ENCODE measurements around the gene FLVCR2. TPM values are rescaled to one million over a fixed set of nuclear protein-coding genes. Genes with fewer than 3 reads are reported as not detected.

The FLVCR2 gene
- total RNA-seq, 1 donor from 2014 or later = 9.5 TPM

DNA sequence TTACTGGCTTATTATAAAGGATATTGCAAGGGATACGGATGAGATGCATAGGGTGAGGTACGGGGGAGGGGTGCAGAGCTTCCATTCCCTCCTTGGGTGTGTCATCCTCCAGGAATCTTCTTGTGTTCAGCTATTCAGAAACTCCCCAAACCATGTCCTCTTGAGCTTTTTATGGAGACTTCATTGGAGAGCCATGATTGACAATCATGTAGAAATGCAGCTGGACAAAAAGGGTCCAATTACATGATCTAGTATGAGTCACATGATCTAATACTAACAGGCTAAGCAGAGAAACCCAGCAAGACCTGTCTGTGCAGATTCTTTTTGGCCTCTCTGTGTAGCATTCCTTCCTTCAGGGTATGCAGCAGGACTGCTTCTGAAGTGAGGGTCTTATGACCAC lies 23.9 kb upstream of the FLVCR2 start:
- DNase-seq (ENCODE audit: low spot score) = no peak

DNA sequence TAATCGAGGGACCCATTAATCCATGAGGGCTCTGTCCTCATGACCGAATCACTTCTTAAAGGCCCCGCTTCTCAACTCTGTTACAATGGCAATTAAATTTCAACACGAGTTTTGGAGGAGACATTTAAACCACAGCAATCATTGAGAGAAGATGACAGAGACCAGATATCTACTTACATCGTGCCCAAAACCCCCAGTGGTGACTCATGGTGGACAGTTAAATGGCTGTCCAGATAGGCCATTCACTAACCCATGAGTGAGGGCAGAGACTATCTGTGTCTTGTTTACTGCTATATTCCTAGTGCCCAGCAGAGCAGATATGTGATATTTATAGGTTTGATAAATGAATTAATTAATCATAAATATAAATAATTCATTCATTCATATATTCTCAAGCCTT lies 20.0 kb upstream of the FLVCR2 start:
- no peak for DNase-seq (ENCODE audit: low spot score)

DNA sequence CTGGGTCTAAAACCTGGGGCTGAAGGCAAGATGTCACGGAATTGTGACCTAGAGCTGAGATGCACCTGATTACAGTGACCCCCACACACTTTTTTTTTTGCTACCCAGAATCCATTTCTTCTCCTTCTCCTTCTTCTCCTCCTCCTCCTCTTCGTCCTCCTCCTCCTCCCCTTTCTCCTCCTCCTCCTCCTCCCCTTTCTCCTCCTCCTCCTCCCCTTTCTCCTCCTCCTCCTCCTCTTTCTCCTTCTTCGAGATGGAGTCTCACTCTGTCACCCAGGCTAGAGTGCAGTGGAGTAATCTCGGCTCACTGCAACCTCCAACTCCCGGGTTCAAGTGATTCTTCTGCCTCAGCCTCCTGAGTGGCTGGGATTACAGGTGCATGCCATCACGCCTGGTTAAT lies 19.4 kb upstream of the FLVCR2 start:
- no peak for DNase-seq (ENCODE audit: low spot score)

- DNase-seq (ENCODE audit: low spot score) = no peak
These were observed 18.8 kb upstream of the FLVCR2 start for GRCh38 chr14:75559451-75560222.

DNA sequence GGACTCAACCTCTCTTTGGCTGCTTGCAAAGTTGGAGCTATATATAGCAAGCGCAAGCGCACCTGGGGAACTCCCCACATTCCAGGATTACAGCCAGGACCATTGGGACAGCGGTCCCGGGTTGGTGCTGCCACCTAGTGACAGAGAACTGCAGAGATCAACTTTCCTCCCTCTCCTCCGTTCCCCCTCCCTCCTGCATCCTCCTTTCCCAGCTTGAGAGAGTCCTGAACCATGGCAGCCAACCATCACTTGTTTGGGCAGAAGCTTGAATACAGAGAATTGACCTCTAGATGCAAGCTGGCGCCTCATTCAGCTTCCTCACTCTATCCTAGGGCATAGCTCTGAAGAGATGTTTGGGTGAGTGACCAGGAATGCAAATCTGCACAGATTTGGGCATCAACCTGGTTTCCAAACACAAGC lies 17.4 kb upstream of the FLVCR2 start:
- no peak for DNase-seq (ENCODE audit: low spot score)

GRCh38 chr14:75562089-75562488 lies 16.3 kb upstream of the FLVCR2 start:
- no peak for DNase-seq (ENCODE audit: low spot score)

DNA sequence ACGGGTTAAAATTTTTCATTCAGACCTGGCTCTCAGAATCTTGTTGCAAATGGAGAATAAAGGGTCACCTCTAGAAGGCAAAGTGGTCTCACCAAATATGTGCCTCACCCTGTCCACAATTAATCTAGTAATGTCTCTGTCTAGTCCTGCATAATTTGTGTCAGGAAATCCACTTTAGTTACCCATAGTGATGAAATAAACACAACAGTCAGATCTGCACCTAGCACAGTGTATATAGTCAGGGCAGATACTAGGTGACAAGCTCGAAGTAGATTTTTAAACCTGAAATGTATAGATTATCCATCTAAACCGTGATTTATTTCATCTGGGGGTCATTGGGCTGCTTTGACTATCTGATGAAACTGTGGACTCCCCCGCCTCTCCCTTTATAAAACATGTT lies 15.9 kb upstream of the FLVCR2 start:
- no peak for DNase-seq (ENCODE audit: low spot score)

DNA sequence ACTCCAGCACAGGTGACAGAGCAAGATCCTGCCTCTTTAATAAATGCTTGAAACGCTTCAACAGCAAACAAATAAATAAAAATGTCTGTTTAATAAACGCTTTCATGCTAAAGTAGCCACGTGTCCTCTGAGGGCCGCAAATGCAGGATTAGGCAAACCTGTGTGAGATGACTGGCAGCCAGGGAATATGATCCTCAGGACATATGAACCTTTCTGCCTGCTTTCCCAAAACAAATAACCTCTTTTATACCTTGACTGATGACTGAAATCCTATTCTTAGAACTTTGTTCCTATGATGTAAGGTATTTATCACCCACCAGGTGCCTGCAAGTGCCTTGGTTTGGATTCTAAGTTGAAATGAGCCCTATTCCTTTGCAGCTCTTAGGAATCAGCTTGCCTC lies 14.5 kb upstream of the FLVCR2 start:
- DNase-seq (ENCODE audit: low spot score) = no peak

- no peak for DNase-seq (ENCODE audit: low spot score)
These were observed 13.4 kb upstream of the FLVCR2 start for GRCh38 chr14:75565056-75565455.

- DNase-seq (ENCODE audit: low spot score) = no peak
These were observed 12.1 kb upstream of the FLVCR2 start for GRCh38 chr14:75566321-75566720.

DNA sequence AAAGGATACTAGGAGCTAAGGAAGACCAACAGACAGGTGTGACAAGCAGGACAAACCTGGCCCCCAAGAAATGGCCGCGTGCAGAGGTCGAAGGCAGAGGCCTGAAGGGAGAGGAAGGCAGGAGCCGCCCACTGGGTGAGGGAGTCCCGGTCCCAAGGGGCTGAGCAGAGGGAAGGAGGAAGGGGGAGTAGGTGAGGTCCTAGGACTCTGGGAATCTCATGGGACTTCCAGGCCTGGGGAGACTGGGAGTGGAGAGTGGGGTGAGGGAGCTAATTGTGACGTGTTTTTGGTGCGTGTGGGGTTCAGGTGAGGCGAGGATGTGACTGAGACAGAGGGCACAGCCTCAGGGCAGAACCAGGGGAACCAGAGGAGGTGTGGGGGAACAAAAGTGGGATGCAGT lies 11.7 kb upstream of the FLVCR2 start:
- DNase-seq (ENCODE audit: low spot score) = no peak

GRCh38 chr14:75568140-75568539 lies 10.3 kb upstream of the FLVCR2 start:
- DNase-seq (ENCODE audit: low spot score) = no peak

DNA sequence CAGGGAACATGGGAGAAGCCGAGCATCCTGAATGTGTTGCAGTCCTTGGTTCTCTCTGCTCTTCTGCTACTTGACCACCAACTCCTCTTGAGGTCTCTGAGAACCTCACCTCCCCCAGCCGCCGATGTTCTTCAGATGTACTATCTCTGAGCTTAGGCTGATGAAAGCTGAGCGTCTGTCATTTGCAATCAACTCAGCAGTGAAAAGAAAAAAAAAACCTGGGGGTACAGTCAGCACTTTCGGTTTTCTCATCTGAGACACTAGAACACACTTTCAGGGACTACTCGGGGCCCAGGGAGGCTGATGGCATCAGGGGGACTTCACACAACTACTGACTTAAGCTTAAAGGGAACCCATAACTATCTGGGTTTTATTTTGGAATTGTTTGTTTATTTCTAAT lies 9.6 kb upstream of the FLVCR2 start:
- no peak for DNase-seq (ENCODE audit: low spot score)

GRCh38 chr14:75570797-75571196 lies 7.6 kb upstream of the FLVCR2 start:
- no peak for DNase-seq (ENCODE audit: low spot score)

- no peak for DNase-seq (ENCODE audit: low spot score)
These were observed 6.3 kb upstream of the FLVCR2 start for GRCh38 chr14:75572104-75572503.

DNA sequence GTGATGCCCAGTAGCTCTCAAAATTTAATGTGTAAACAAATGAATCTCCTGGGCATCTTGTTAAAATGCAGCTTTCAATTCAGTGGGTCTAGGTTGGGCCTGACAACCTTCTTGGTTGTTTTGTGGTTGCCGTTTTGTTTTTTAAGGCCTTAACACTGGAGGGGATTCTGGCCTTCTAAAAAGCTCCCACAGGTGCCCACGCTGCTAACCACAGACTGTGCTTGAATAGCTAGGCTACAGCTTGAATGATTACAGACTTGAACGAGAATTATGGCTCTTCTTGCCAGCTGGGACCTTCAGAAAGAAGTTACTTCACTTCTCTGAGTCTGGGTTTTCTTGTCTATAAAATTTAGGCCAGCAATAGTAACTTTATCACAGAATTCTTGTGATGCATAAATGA lies 1.3 kb upstream of the FLVCR2 start:
- DNase-seq (ENCODE audit: low spot score) = no peak

- peak; percentile 92 for DNase-seq (ENCODE audit: low spot score)
These were observed 705 bp upstream of the FLVCR2 start for GRCh38 chr14:75577729-75578101.

DNA sequence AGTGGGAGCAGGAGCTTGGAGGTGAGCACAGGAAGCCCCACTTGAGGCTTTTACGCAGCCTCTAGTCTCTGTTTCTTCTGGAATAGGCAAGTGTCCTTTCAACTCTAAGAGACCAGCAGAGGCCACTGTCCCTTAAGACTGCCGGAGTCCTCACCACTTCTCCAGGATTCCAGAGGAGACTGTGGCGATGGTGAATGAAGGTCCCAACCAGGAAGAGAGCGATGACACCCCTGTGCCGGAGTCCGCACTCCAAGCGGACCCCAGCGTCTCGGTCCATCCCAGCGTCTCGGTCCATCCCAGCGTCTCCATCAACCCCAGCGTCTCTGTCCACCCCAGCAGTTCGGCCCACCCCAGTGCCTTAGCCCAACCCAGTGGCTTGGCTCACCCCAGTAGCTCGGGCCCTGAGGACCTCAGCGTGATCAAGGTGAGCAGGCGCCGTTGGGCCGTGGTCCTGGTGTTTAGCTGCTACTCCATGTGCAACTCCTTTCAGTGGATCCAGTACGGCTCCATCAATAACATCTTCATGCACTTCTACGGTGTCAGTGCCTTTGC lies 442 bp downstream of the FLVCR2 start:
- no peak for DNase-seq (ENCODE audit: low spot score)

DNA sequence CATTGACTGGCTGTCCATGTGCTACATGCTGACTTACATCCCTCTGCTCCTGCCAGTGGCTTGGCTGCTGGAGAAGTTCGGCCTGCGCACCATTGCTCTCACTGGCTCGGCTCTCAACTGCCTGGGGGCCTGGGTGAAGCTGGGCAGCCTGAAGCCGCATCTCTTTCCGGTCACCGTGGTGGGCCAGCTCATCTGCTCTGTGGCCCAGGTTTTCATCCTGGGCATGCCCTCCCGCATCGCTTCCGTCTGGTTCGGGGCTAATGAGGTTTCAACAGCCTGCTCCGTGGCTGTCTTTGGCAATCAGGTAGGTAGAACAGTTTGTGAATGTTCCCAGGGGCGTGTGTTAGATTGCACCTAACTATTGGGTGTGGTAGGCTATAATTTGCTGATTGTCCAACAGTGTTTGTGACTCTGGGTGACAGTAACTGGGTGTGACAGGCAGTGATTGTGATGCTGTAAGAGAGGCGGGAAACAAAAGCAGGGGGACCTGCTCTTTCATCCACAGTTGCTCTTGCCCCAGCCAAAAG lies 981 bp downstream of the FLVCR2 start:
- no peak for DNase-seq (ENCODE audit: low spot score)

DNA sequence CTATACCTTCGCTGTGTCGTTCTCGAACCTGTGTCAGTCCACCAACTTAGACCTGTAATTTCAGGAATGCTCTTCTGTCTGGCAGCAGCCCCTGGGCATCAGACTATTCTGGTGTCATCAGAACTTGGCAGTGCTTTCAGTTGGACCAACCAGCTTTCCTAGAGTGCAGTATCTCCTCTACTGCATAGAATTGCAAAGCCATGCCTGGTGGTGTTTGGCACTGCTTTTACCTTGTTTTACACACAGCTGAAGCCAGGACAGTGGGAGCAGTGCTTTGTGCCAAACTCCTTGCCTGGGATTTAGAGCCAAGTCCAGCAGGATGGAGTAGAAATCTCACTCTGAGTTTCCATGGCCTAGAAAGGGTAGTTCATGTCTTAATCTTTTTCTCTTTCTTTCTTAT lies 1.5 kb downstream of the FLVCR2 start:
- no peak for DNase-seq (ENCODE audit: low spot score)

GRCh38 chr14:75587388-75587787 lies 9.0 kb downstream of the FLVCR2 start:
- no peak for DNase-seq (ENCODE audit: low spot score)

DNA sequence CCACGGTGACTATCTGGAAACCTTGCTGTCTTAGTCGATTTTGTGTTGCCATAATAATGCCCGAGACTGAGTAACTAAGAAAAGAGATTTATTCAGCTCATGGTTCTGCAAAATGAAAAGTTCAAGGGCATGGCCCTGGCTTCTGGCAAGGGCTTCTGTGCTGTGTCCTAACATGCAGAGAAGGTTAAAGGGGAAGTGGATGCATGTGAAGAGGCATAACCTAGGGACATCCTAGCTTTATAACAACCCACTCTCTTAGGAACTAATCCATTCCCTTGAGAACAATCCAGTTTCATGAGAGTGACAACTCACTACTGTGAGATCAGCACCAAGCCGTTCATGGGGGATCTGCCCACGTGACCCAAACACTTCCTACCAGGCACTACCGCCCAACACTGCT lies 11.5 kb downstream of the FLVCR2 start:
- peak; percentile 30 for DNase-seq (ENCODE audit: low spot score)

DNA sequence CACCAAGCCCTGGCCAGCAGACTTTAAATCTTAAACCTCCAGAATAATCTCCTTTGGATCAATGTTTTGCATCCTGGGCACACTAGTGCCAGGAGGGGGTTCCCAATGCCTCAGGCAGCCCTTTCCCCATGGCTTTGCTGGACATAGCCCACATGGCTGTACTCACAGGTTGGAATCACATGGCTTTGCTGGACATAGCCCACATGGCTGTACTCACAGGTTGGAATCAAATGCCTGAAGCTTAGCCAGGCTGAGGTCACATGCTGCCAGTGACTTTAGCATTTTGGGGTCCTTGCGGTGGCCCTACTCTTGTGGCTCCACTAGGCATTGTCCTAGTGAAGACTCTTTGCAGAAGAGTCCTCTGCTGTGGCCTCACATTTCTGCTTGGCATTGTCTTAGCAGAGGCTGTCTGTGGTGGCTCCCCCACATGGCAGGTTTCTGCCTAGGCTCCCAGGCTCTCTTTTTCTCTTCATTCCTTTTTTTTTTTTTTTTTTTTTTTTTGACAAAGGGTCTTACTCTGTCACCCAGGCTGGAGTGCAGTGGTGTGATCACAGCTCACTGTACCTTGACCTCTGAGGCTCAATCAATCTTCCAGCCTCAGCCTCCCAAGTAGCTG lies 13.0 kb downstream of the FLVCR2 start:
- no peak for DNase-seq (ENCODE audit: low spot score)
